WTC11 (cell line): ENCODE measurements around the gene CSNK1G3. TPM values are rescaled to one million over a fixed set of nuclear protein-coding genes. Genes with fewer than 3 reads are reported as not detected.

Experiments
- ATAC-seq: fragments of 200-7000 bp; cut with Tn5 transposase; 2 replicates; pipeline ENCODE4 v1.10.0; 2021; ENCODE audit warnings: mild to moderate bottlenecking, moderate library complexity
- CTCF ChIA-PET: fragments of 300-600 bp; sonication (Branson Sonifier 250); formaldehyde crosslinking; loops from one replicate; lab custom pipeline; 2021; ENCODE audit warnings: antibody characterized with exemption; lab: Charles Lee
- POLR2A ChIA-PET: fragments of 350-600 bp; sonication (Branson Sonifier 250); formaldehyde crosslinking; loops from one replicate; lab custom pipeline; 2021; ENCODE audit warnings: antibody characterized with exemption; lab: Charles Lee
- DNase-seq: peaks from one replicate; pipeline ENCODE4 v3.0.0; 2021; ENCODE audit warnings: low spot score
- H3K27ac Mint-ChIP-seq: 2 replicates; pipeline ENCODE4 v1.8.0; 2021; ENCODE audit warnings: mixed read lengths
- H3K27me3 Mint-ChIP-seq: 2 replicates; pipeline ENCODE4 v1.8.0; 2021; ENCODE audit warnings: low read depth, mild to moderate bottlenecking, moderate library complexity, mixed read lengths
- H3K36me3 Mint-ChIP-seq: 2 replicates; pipeline ENCODE4 v1.8.0; 2021; ENCODE audit warnings: mixed read lengths
- H3K4me1 Mint-ChIP-seq: 2 replicates; pipeline ENCODE4 v1.8.0; 2022; ENCODE audit warnings: mixed read lengths
- H3K4me3 Mint-ChIP-seq: 2 replicates; pipeline ENCODE4 v1.8.0; 2021; ENCODE audit warnings: mild to moderate bottlenecking, moderate library complexity, mixed read lengths
- H3K9me3 Mint-ChIP-seq: 2 replicates; pipeline ENCODE4 v1.8.0; 2021; ENCODE audit warnings: mixed read lengths
- CBFB ChIP-seq: sonication (generic); formaldehyde crosslinking; IDR thresholded peaks from 2 replicates; pipeline ENCODE4 v1.8.1; 2022; ENCODE audit warnings: mild to moderate bottlenecking, low read depth, missing genetic modification reagents
- EMX1 ChIP-seq: fragments of 250-450 bp; sonication (Bioruptor Pico); IDR thresholded peaks from 2 replicates; pipeline ENCODE4 v1.8.0; 2021; ENCODE audit warnings: mild to moderate bottlenecking
- ETV6 ChIP-seq: sonication (generic); formaldehyde crosslinking; IDR thresholded peaks from 2 replicates; pipeline ENCODE4 v1.8.1; 2022; ENCODE audit warnings: mild to moderate bottlenecking, missing genetic modification reagents
- FOXK1 ChIP-seq: sonication (generic); formaldehyde crosslinking; IDR thresholded peaks from 2 replicates; pipeline ENCODE4 v1.8.0; 2022; ENCODE audit warnings: mild to moderate bottlenecking, moderate library complexity, missing genetic modification reagents
- JAZF1 ChIP-seq: fragments of 250-450 bp; sonication (Bioruptor Pico); IDR thresholded peaks from 2 replicates; pipeline ENCODE4 v1.9.0; 2021; ENCODE audit warnings: moderate library complexity, mild to moderate bottlenecking, inconsistent platforms
- MYBL2 ChIP-seq: sonication (generic); formaldehyde crosslinking; IDR thresholded peaks from 2 replicates; pipeline ENCODE4 v1.8.1; 2023; ENCODE audit warnings: mild to moderate bottlenecking, moderate library complexity, missing genetic modification reagents
- PRRX2 ChIP-seq: fragments of 250-450 bp; sonication (Bioruptor Pico); IDR thresholded peaks from 2 replicates; pipeline ENCODE4 v1.8.0; 2021; ENCODE audit warnings: mild to moderate bottlenecking
- RELA ChIP-seq: sonication (generic); formaldehyde crosslinking; IDR thresholded peaks from 2 replicates; pipeline ENCODE4 v1.8.1; 2022; ENCODE audit warnings: missing genetic modification reagents, mild to moderate bottlenecking, borderline replicate concordance
- SMAD4 ChIP-seq: sonication (generic); formaldehyde crosslinking; IDR thresholded peaks from 2 replicates; pipeline ENCODE4 v1.8.0; 2022; ENCODE audit warnings: mild to moderate bottlenecking, missing genetic modification reagents
- SOX15 ChIP-seq: fragments of 250-450 bp; sonication (Bioruptor Pico); IDR thresholded peaks from 2 replicates; pipeline ENCODE4 v1.9.0; 2021; ENCODE audit warnings: mild to moderate bottlenecking
- ZBTB21 ChIP-seq: sonication (generic); formaldehyde crosslinking; IDR thresholded peaks from 2 replicates; pipeline ENCODE4 v1.8.1; 2023; ENCODE audit warnings: mild to moderate bottlenecking, missing genetic modification reagents, borderline replicate concordance
- ZNF138 ChIP-seq: sonication (generic); formaldehyde crosslinking; conservative IDR thresholded peaks from 2 replicates; pipeline ENCODE4 v1.8.1; 2022; ENCODE audit warnings: mild to moderate bottlenecking, moderate library complexity, missing genetic modification reagents
- ZNF219 ChIP-seq: sonication (generic); formaldehyde crosslinking; IDR thresholded peaks from 2 replicates; pipeline ENCODE4 v1.8.0; 2023; ENCODE audit warnings: missing genetic modification reagents, mild to moderate bottlenecking, borderline replicate concordance
- ZNF416 ChIP-seq: fragments of 250-450 bp; sonication (Bioruptor Pico); IDR thresholded peaks from 2 replicates; pipeline ENCODE4 v1.9.0; 2021; ENCODE audit warnings: mild to moderate bottlenecking, inconsistent platforms
- ZNF423 ChIP-seq: fragments of 250-450 bp; sonication (Bioruptor Pico); IDR thresholded peaks from 2 replicates; pipeline ENCODE4 v2.1.2; 2022; ENCODE audit warnings: mild to moderate bottlenecking, moderate library complexity
- total RNA-seq: library from RNA; stranded (reverse); gene quantifications from 3 replicates; pipeline ENCODE4 v1.2.3, GENCODE V29; 2021
- TF ChIP-seq, protein P1 (sequence below): sonication (generic); formaldehyde crosslinking; IDR thresholded peaks from 2 replicates; pipeline ENCODE4 v1.8.0; 2022; ENCODE audit warnings: mild to moderate bottlenecking, missing genetic modification reagents
- TF ChIP-seq, protein P2 (sequence below): sonication (generic); formaldehyde crosslinking; IDR thresholded peaks from 2 replicates; pipeline ENCODE4 v1.8.1; 2022; ENCODE audit warnings: missing genetic modification reagents, borderline replicate concordance
- TF ChIP-seq, protein P3 (sequence below): sonication (generic); formaldehyde crosslinking; IDR thresholded peaks from 2 replicates; pipeline ENCODE4 v1.8.1; 2023; ENCODE audit warnings: mild to moderate bottlenecking, missing genetic modification reagents, moderate library complexity
- TF ChIP-seq, protein P4 (sequence below): sonication (generic); formaldehyde crosslinking; IDR thresholded peaks from 2 replicates; pipeline ENCODE4 v1.8.0; 2023; ENCODE audit warnings: missing genetic modification reagents
- TF ChIP-seq, protein P5 (sequence below): sonication (generic); formaldehyde crosslinking; IDR thresholded peaks from 2 replicates; pipeline ENCODE4 v1.8.1; 2023; ENCODE audit warnings: mild to moderate bottlenecking, missing genetic modification reagents
- TF ChIP-seq, protein P6 (sequence below): sonication (generic); formaldehyde crosslinking; IDR thresholded peaks from 2 replicates; pipeline ENCODE4 v1.8.1; 2022; ENCODE audit warnings: mild to moderate bottlenecking, missing genetic modification reagents, moderate library complexity, borderline replicate concordance
- TF ChIP-seq, protein P7 (sequence below): sonication (generic); formaldehyde crosslinking; IDR thresholded peaks from 2 replicates; pipeline ENCODE4 v1.8.0; 2022; ENCODE audit warnings: missing genetic modification reagents

The CSNK1G3 gene
- total RNA-seq, 1 experiment from 2014 or later, result 51.2 TPM

DNA sequence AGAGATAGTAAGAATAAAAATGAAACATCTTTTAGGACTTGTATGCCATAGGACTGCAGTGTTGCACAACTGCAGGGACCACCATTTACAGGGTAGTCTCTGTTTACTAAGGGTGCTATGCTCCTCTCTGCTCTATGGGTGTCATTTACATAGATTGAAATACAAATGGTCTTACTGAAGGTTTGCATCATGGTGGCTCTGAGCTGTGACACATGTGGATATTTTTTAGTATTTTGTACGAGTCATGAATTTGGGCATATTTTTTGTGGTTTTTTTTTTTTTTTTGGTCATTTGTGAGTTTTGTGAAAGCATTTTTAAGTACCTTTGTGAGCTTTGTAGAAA lies 47.4 kb downstream of the CSNK1G3 start (continued):
- TF ChIP-seq ZNF138, result no peak
- no peak for TF ChIP-seq CBFB
- no peak for TF ChIP-seq ETV6 (CRISPR knock-in tag)
- no peak for TF ChIP-seq RELA
- TF ChIP-seq, protein P1, sequence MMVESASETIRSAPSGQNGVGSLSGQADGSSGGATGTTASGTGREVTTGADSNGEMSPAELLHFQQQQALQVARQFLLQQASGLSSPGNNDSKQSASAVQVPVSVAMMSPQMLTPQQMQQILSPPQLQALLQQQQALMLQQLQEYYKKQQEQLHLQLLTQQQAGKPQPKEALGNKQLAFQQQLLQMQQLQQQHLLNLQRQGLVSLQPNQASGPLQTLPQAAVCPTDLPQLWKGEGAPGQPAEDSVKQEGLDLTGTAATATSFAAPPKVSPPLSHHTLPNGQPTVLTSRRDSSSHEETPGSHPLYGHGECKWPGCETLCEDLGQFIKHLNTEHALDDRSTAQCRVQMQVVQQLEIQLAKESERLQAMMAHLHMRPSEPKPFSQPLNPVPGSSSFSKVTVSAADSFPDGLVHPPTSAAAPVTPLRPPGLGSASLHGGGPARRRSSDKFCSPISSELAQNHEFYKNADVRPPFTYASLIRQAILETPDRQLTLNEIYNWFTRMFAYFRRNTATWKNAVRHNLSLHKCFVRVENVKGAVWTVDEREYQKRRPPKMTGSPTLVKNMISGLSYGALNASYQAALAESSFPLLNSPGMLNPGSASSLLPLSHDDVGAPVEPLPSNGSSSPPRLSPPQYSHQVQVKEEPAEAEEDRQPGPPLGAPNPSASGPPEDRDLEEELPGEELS (CRISPR knock-in tag), result no peak
- TF ChIP-seq, all 79 proteins: peak for 0

DNA sequence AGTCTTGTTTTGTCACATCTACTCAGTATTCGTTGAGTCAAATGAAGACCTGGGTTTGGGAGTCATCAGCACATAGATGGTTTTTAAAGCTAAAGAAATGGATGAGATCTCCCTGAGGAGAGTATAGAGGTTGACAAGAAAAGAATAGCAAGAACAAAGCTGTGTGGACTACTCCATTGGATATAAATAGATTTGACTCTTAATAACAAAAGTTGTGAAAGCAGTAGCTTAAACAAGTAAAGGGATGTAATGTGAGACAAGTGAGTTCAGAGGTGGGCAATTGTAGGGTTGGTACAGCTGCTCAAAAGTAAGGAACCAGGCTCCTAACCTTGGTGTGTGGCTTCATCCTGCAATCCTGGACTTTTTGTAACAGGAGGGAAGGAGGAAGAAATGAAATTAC lies 49.3 kb downstream of the CSNK1G3 start:
- H3K27me3 Mint-ChIP-seq, result no peaks in the 10 kb centered on the region
- no peak for TF ChIP-seq ZNF423 (CRISPR knock-in tag)
- TF ChIP-seq, protein P2, sequence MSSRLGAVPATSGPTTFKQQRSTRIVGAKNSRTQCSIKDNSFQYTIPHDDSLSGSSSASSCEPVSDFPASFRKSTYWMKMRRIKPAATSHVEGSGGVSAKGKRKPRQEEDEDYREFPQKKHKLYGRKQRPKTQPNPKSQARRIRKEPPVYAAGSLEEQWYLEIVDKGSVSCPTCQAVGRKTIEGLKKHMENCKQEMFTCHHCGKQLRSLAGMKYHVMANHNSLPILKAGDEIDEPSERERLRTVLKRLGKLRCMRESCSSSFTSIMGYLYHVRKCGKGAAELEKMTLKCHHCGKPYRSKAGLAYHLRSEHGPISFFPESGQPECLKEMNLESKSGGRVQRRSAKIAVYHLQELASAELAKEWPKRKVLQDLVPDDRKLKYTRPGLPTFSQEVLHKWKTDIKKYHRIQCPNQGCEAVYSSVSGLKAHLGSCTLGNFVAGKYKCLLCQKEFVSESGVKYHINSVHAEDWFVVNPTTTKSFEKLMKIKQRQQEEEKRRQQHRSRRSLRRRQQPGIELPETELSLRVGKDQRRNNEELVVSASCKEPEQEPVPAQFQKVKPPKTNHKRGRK, result no peak
- no peak for TF ChIP-seq ZBTB21 (CRISPR knock-in tag)
- TF ChIP-seq EMX1 (CRISPR knock-in tag), result no peak
- TF ChIP-seq, protein P3, sequence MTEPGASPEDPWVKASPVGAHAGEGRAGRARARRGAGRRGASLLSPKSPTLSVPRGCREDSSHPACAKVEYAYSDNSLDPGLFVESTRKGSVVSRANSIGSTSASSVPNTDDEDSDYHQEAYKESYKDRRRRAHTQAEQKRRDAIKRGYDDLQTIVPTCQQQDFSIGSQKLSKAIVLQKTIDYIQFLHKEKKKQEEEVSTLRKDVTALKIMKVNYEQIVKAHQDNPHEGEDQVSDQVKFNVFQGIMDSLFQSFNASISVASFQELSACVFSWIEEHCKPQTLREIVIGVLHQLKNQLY, result no peak
- TF ChIP-seq SMAD4 (CRISPR knock-in tag), result no peak
- no peak for TF ChIP-seq SOX15 (CRISPR knock-in tag)
- TF ChIP-seq FOXK1 (CRISPR knock-in tag), result no peak
- no peak for TF ChIP-seq MYBL2 (CRISPR knock-in tag)
- no peak for TF ChIP-seq ZNF416
- TF ChIP-seq, protein P4, sequence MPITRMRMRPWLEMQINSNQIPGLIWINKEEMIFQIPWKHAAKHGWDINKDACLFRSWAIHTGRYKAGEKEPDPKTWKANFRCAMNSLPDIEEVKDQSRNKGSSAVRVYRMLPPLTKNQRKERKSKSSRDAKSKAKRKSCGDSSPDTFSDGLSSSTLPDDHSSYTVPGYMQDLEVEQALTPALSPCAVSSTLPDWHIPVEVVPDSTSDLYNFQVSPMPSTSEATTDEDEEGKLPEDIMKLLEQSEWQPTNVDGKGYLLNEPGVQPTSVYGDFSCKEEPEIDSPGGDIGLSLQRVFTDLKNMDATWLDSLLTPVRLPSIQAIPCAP, result no peak
- TF ChIP-seq, protein P5, sequence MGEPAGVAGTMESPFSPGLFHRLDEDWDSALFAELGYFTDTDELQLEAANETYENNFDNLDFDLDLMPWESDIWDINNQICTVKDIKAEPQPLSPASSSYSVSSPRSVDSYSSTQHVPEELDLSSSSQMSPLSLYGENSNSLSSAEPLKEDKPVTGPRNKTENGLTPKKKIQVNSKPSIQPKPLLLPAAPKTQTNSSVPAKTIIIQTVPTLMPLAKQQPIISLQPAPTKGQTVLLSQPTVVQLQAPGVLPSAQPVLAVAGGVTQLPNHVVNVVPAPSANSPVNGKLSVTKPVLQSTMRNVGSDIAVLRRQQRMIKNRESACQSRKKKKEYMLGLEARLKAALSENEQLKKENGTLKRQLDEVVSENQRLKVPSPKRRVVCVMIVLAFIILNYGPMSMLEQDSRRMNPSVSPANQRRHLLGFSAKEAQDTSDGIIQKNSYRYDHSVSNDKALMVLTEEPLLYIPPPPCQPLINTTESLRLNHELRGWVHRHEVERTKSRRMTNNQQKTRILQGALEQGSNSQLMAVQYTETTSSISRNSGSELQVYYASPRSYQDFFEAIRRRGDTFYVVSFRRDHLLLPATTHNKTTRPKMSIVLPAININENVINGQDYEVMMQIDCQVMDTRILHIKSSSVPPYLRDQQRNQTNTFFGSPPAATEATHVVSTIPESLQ, result no peak
- TF ChIP-seq PRRX2 (CRISPR knock-in tag), result no peak
- no peak for TF ChIP-seq JAZF1 (CRISPR knock-in tag)
- TF ChIP-seq, protein P6, sequence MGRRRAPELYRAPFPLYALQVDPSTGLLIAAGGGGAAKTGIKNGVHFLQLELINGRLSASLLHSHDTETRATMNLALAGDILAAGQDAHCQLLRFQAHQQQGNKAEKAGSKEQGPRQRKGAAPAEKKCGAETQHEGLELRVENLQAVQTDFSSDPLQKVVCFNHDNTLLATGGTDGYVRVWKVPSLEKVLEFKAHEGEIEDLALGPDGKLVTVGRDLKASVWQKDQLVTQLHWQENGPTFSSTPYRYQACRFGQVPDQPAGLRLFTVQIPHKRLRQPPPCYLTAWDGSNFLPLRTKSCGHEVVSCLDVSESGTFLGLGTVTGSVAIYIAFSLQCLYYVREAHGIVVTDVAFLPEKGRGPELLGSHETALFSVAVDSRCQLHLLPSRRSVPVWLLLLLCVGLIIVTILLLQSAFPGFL (CRISPR knock-in tag), result no peak
- no peak for TF ChIP-seq ZNF219 (CRISPR knock-in tag)
- TF ChIP-seq, protein P7, sequence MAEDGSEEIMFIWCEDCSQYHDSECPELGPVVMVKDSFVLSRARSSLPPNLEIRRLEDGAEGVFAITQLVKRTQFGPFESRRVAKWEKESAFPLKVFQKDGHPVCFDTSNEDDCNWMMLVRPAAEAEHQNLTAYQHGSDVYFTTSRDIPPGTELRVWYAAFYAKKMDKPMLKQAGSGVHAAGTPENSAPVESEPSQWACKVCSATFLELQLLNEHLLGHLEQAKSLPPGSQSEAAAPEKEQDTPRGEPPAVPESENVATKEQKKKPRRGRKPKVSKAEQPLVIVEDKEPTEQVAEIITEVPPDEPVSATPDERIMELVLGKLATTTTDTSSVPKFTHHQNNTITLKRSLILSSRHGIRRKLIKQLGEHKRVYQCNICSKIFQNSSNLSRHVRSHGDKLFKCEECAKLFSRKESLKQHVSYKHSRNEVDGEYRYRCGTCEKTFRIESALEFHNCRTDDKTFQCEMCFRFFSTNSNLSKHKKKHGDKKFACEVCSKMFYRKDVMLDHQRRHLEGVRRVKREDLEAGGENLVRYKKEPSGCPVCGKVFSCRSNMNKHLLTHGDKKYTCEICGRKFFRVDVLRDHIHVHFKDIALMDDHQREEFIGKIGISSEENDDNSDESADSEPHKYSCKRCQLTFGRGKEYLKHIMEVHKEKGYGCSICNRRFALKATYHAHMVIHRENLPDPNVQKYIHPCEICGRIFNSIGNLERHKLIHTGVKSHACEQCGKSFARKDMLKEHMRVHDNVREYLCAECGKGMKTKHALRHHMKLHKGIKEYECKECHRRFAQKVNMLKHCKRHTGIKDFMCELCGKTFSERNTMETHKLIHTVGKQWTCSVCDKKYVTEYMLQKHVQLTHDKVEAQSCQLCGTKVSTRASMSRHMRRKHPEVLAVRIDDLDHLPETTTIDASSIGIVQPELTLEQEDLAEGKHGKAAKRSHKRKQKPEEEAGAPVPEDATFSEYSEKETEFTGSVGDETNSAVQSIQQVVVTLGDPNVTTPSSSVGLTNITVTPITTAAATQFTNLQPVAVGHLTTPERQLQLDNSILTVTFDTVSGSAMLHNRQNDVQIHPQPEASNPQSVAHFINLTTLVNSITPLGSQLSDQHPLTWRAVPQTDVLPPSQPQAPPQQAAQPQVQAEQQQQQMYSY (CRISPR knock-in tag), result no peak
- no peak for TF ChIP-seq ETV6 (CRISPR knock-in tag)
- no peak for DNase-seq
- H3K27ac Mint-ChIP-seq, result 0 out of 2 replicates have a peak overlapping the region, but pooled peaks have one; percentile 33
- CTCF ChIA-PET, result interaction anchor here (1.7 kb wide), 1 partner anchor 138 kb away, joined by 6 read pairs; the partner anchor contains the start of gene CEP120
- H3K4me3 Mint-ChIP-seq, result no peak overlapping the region
- H3K9me3 Mint-ChIP-seq, result peaks cover 5% of the 10 kb centered on the region
- no peak for ATAC-seq
- H3K4me1 Mint-ChIP-seq, result peaks cover 39% of the 10 kb centered on the region
- peaks cover 12% of the 10 kb centered on the region for H3K36me3 Mint-ChIP-seq
- POLR2A ChIA-PET, result no interaction called here
